Activated naive CD4-positive, alpha-beta T cell treated with anti-CD3 and anti-CD28 coated beads, Interleukin-2, amount 50 U/mL, for 72 hours (primary cell): ENCODE results near the gene ARL1. TPM values are rescaled to one million over a fixed set of nuclear protein-coding genes. Genes with fewer than 3 reads are reported as not detected.

Source experiments
- ATAC-seq, 2 donors: fragments of 150-1000 bp; cut with Tn5 transposase; 2 replicates each; pipeline ENCODE4 v1.10.0; 2021; ENCODE audit warnings: mild to moderate bottlenecking in 2 of 2, moderate library complexity in 2 of 2
- DNase-seq, 2 donors: peaks; one replicate each; pipeline ENCODE4 v3.0.0; 2021 to 2022; ENCODE audit warnings: low spot score in 2 of 2
- H3K27ac Mint-ChIP-seq, 2 donors: one replicate each; pipeline ENCODE4 v1.8.0; 2022; ENCODE audit warnings: mild to moderate bottlenecking in 2 of 2, mixed read lengths in 2 of 2
- H3K36me3 Mint-ChIP-seq, 2 donors: one replicate each; pipeline ENCODE4 v1.8.0; 2022; ENCODE audit warnings: mixed read lengths in 2 of 2
- H3K9me3 Mint-ChIP-seq, 2 donors: one replicate each; pipeline ENCODE4 v1.8.0; 2022; ENCODE audit warnings: mixed read lengths in 2 of 2
- total RNA-seq, 2 donors: library from RNA; stranded (reverse); gene quantifications; one replicate each; pipeline ENCODE4 v1.2.3, GENCODE V29; 2022

ARL1 gene
- total RNA-seq, 2 donors from 2014 or later: 23.5 to 55.2 TPM

- H3K36me3 Mint-ChIP-seq: peaks cover 18 to 35% of the 10 kb centered on the region in 2 donors
- H3K27ac Mint-ChIP-seq: no peak overlapping the region
- no peaks in the 10 kb centered on the region for H3K9me3 Mint-ChIP-seq
- no peak for DNase-seq
- no peak for ATAC-seq
Observed at GRCh38 chr12:101361455-101361854, 46.1 kb downstream of the ARL1 start.

- no peaks in the 10 kb centered on the region for H3K9me3 Mint-ChIP-seq
- H3K27ac Mint-ChIP-seq: no peak overlapping the region
- H3K36me3 Mint-ChIP-seq: peaks cover 5 to 33% of the 10 kb centered on the region in 2 donors
- no peak for DNase-seq
- ATAC-seq: no peak
Observed at GRCh38 chr12:101356794-101357193, 50.8 kb downstream of the ARL1 start.

GRCh38 chr12:101351682-101352081 is 55.9 kb downstream of the ARL1 start:
- Mint-ChIP-seq H3K36me3 (peaks cover 35 to 44% of the 10 kb centered on the region in 2 donors), H3K9me3 (peaks cover 0 to 4% of the 10 kb centered on the region in 2 donors), H3K27ac (no peak overlapping the region)
- no peak for ATAC-seq
- no peak for DNase-seq

GRCh38 chr12:101343893-101344292 is 63.7 kb downstream of the ARL1 start:
- DNase-seq: no peak
- ATAC-seq: no peak
- H3K36me3 Mint-ChIP-seq: peaks cover 39% of the 10 kb centered on the region in 2 donors
- peaks cover 0 to 4% of the 10 kb centered on the region in 2 donors for H3K9me3 Mint-ChIP-seq
- H3K27ac Mint-ChIP-seq: no peak overlapping the region

Other genes starting within 250 kb of the ARL1 start
- gene SLC5A8, start 197.5 kb downstream of the ARL1 start, total RNA-seq: not detected
- 10 to 100 TPM; 15.4 to 25.0 TPM for gene UTP20, start 127.7 kb downstream of the ARL1 start, total RNA-seq
- gene SPIC, start 67.6 kb upstream of the ARL1 start, total RNA-seq: not detected
- not detected for gene MYBPC1, start 187.2 kb upstream of the ARL1 start, total RNA-seq